Thyroid gland (tissue), 4 donors: ENCODE data around the gene COA7.

ENCODE experiments used
- POLR2A ChIP-seq, 2 donors: fragments of 450-650 bp; IDR thresholded peaks; one replicate each; pipeline ENCODE4 v1.6.1; 2017; ENCODE audit warnings: antibody characterized with exemption in 2 of 2, mild to moderate bottlenecking in 2 of 2, moderate library complexity in 1 of 2
- TF ChIP-seq, protein P1 (sequence below), 6 experiments: fragments of 200-600 bp in 3 of 6; fragments of 450-650 bp in 3 of 6; sonication (generic) in 3 of 6; IDR thresholded peaks; one replicate each; pipeline ENCODE4 v1.5.1; 2016 to 2019; ENCODE audit warnings: antibody characterized with exemption in 6 of 6, mild to moderate bottlenecking in 2 of 6, inconsistent platforms in 1 of 6, moderate library complexity in 1 of 6

DNA sequence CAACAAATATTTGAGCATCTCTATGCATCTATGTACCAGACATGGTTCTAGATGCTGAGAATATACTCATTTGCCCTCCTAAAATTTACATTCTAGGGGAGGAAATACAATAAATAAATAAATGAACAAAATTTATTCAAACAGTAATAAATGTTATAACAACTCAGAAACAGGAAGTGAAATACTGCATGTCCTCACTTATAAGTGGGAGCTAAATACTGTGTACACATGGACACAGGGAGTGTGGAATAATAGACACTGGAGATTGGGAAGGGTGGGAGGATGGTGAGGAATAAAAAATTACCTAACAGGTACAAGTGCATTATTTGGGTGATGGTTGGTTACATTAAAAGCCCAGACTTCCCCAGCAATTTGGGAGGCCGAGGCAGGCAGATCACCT is 4.3 kb downstream of the COA7 start:
- no peak for TF ChIP-seq POLR2A (IDR thresholded peaks at IDR 0.05)
- TF ChIP-seq, protein P1, sequence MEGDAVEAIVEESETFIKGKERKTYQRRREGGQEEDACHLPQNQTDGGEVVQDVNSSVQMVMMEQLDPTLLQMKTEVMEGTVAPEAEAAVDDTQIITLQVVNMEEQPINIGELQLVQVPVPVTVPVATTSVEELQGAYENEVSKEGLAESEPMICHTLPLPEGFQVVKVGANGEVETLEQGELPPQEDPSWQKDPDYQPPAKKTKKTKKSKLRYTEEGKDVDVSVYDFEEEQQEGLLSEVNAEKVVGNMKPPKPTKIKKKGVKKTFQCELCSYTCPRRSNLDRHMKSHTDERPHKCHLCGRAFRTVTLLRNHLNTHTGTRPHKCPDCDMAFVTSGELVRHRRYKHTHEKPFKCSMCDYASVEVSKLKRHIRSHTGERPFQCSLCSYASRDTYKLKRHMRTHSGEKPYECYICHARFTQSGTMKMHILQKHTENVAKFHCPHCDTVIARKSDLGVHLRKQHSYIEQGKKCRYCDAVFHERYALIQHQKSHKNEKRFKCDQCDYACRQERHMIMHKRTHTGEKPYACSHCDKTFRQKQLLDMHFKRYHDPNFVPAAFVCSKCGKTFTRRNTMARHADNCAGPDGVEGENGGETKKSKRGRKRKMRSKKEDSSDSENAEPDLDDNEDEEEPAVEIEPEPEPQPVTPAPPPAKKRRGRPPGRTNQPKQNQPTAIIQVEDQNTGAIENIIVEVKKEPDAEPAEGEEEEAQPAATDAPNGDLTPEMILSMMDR (IDR thresholded peaks at IDR 0.05), result no peak
